Femur (tissue), 1 donor: ENCODE measurements around the gene GNA12.
"Not testable (repeated sequence)": the region's sequence is repeated elsewhere in the genome, so short reads cannot be mapped to it uniquely, and the experiment has no call there.

Experiments
- DNase-seq: peaks from one replicate; pipeline ENCODE4 v3.0.0-alpha.2; 2017

The GNA12 gene

GRCh38 chr7:2743523-2744185, 100.5 kb downstream of the GNA12 start:
- not testable (repeated sequence) for DNase-seq

- no peak for DNase-seq
These were observed 105.2 kb downstream of the GNA12 start for GRCh38 chr7:2738766-2739549.

DNA sequence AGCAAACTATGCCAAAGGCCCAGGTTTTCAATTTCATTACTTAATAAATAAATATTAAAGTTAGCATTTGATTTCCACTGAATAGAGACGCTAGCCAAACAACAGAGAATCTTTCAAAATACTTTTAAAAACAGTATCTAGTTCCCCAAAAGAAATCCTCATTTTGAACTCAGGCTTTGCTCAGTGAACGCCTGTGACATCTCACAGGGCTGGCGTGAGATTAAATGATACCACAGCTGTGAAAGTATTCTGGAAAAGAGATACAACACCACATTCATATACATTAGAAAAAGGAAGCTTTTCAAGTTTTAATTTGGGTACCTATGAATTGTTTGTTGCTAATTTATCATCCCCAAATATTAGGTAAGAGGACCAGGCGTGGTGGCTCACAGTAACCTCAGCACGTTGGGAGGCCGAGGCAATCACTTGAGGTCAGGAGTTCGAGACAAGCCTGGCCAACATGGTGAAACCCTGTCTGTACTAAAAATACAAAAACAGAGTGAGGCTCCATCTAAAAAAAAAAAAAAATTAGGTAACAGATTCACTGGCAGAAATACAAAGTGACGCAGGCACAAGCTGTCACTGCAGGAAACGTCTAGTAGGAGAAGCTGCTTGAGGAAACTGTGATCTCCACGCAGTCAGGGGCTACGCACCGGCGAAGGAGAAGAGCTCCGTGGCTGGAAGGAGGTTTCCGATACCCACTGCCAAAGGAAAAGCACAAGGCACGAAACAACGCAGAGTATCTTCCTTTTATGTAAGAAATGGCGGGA, 106.2 kb downstream of the GNA12 start:
- no peak for DNase-seq

- DNase-seq: not testable (repeated sequence)
These were observed 106.9 kb downstream of the GNA12 start for GRCh38 chr7:2737005-2737743.

DNA sequence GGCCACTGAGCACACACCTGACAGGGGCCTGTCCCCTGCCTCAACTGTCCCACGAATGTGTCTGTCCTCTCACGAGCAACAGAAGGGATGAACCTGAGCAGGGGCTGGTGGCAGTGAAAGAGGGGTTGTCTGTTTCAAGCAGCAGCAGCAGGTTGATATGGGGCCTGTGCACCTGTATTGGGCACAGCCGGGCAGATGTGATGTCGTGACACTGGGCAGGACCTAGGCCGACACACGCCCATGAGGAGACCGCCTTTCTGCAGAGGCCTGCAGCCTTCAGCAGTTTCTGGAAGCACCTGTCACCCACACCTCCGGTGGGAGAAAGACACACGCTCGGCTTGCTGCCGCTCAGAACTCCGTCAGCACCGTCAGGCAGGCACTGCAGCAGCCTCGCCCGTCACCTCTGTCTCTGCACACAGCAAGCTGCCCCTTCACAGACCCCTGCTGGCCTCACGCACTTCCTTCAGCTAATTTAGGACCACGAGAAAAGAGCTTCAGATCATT, 107.6 kb downstream of the GNA12 start:
- DNase-seq: no peak

GRCh38 chr7:2735744-2736143, 108.4 kb downstream of the GNA12 start:
- DNase-seq: no peak

DNA sequence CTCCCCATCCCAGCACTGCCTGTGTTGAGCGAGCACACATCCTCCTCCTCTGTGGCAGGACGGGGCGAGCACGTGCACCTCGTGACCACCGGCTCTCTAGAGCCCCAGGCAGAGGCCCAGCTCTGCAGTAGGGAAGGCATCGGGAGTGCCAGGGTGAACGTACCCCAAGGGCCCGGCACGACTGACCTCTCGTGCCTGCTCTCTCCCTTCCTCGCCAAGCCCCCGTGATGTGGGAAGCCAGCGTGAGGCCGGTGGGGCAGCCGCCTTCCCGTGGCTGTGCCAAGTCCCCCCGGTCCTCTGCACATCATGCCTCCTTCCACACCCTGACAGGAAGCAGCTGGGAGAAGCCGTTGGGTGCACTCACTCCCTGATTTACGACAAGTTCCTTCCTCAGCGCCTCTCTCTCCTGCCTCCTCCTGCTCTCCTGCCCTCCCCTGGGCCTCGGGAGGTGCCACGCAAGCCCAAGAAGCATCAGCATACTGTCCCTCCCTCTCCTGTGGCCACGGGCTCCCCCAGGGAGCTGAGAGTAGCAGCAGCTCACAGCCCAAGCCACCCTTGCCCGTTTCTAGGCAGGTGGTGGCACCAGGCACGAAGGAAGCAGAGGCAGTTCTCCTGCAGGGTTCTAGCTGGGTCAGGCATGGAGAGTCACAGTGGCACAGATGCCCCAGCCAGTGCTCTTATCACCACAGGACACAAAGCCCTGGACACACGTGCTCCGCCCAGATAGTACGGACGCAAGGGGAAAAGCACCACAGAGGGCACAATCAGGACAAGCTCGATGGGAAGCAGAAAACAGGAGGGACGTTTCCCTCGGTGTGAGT, 109.1 kb downstream of the GNA12 start:
- peak; percentile 65 for DNase-seq

- DNase-seq: peak; percentile 25
These were observed 109.9 kb downstream of the GNA12 start for GRCh38 chr7:2734084-2734686.

GRCh38 chr7:2732959-2733584, 111.0 kb downstream of the GNA12 start:
- peak; percentile 62 for DNase-seq

DNA sequence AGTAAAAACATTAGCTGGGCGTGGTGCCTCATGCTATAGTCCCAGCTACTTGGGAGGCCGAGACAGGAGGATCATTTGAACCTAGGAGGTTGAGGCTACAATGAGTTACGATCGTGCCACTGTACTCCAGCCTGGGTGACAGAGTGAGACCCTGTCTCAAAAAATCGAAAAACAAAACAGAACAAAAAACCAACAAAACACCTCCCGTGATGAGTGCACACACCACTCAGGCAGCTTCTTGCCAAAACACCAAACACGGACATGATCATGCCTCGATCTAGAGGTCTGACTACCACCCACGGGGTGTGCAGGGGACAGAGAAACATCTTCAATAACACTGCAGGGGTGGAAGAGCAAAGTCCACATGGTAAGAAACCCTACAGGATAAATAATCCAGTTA, 111.7 kb downstream of the GNA12 start:
- DNase-seq: no peak

- DNase-seq: peak; percentile 14
These were observed 113.0 kb downstream of the GNA12 start for GRCh38 chr7:2730846-2731770.

- DNase-seq: peak; percentile 72
These were observed 114.0 kb downstream of the GNA12 start for GRCh38 chr7:2729893-2730716.

- DNase-seq: peak; percentile 17
These were observed 114.8 kb downstream of the GNA12 start for GRCh38 chr7:2729031-2729892.

DNA sequence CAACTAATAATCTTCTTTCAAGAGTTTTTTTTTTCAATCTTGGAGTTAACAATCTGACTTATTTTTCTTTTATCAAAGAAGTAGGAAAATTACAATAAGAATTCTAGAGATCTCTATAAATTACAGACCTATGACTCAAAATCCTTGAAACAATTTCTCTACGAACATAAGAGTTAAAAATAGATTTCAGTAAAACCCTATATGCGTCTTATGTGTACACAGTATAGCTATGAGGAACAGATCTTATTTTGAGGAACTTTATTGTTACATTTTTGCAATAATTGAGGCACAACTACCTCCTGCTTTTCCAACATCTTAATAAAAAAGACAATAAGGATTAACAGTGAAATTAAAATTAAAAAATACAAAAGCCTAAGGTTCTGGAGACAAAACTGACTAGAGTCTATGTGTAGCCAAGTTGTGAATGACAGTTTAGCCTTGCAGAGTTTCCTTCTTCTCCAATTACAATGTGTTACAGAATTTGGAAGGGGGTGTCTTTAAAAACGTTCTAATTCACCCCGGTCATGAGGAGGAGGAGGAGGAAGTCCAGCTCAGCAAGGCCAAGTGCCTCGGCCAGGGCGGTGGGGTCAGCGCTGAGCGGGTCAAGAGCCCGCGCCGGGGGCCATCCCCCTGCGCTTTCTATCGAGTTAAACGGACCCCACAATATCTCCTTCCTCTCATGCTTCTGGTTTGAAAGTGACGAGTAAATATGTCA, 115.6 kb downstream of the GNA12 start:
- no peak for DNase-seq

GRCh38 chr7:2727206-2727605, 116.9 kb downstream of the GNA12 start:
- not testable (repeated sequence) for DNase-seq

GRCh38 chr7:2726316-2727018, 117.6 kb downstream of the GNA12 start:
- no peak for DNase-seq
